HAP-1 (cell line): ENCODE data around the gene ADD2.

Experiments used
- DNase-seq, 2 experiments: peaks; one replicate each; pipeline ENCODE4 v3.0.0-alpha.2; 2016 to 2020; ENCODE audit warnings: low spot score in 2 of 2
- H3K27me3 ChIP-seq: fragments of 250-450 bp; sonication (Bioruptor Pico); 2 replicates; pipeline ENCODE4 v1.5.1; 2020; ENCODE audit warnings: low read depth, mild to moderate bottlenecking, moderate library complexity
- H3K36me3 ChIP-seq: fragments of 250-450 bp; sonication (Bioruptor Pico); replicated peaks from 2 replicates; pipeline ENCODE4 v1.5.1; 2020; ENCODE audit warnings: mild to moderate bottlenecking
- H3K4me1 ChIP-seq: fragments of 250-450 bp; sonication (Bioruptor Pico); 2 replicates; pipeline ENCODE4 v1.5.1; 2020; ENCODE audit warnings: mild to moderate bottlenecking
- H3K4me3 ChIP-seq: fragments of 250-450 bp; sonication (Bioruptor Pico); 2 replicates; pipeline ENCODE4 v1.5.1; 2020; ENCODE audit warnings: mild to moderate bottlenecking, moderate library complexity
- H3K9me3 ChIP-seq: fragments of 250-450 bp; sonication (Bioruptor Pico); 2 replicates; pipeline ENCODE4 v1.5.1; 2020; ENCODE audit warnings: mild to moderate bottlenecking, moderate library complexity
- in situ Hi-C: fragments of 300-500 bp; cut with MboI; formaldehyde crosslinking; loops from 3 replicates; pipeline ENCODE4 v1.14.3; 2020; ENCODE audit warnings: low sequenced_read_pairs, inconsistent platforms, mixed read lengths

ADD2 gene

GRCh38 chr2:70706026-70706795 is 61.8 kb downstream of the ADD2 start:
- in situ Hi-C loops: no loop called here
- no peak overlapping the region for H3K4me3 ChIP-seq
- no peak for DNase-seq
- H3K36me3 ChIP-seq: peaks cover 9% of the 10 kb centered on the region
- H3K4me1 ChIP-seq: peaks cover 12% of the 10 kb centered on the region
- H3K27me3 ChIP-seq: no peaks in the 10 kb centered on the region
- H3K9me3 ChIP-seq: no peaks in the 10 kb centered on the region

GRCh38 chr2:70705160-70705850 is 62.7 kb downstream of the ADD2 start:
- in situ Hi-C loops: no loop called here
- Histone ChIP-seq H3K36me3 (0 out of 2 replicates have a peak, but pooled peaks cover 3% of the 10 kb centered on the region), H3K4me1 (peaks cover 12% of the 10 kb centered on the region), H3K4me3 (no peak overlapping the region), H3K9me3 (no peaks in the 10 kb centered on the region), H3K27me3 (no peaks in the 10 kb centered on the region)
- DNase-seq: no peak

- H3K27me3 ChIP-seq: no peaks in the 10 kb centered on the region
- in situ Hi-C loops: no loop called here
- peaks cover 12% of the 10 kb centered on the region for H3K4me1 ChIP-seq
- 0 out of 2 replicates have a peak, but pooled peaks cover 3% of the 10 kb centered on the region for H3K36me3 ChIP-seq
- DNase-seq: no peak
- H3K9me3 ChIP-seq: no peaks in the 10 kb centered on the region
- no peak overlapping the region for H3K4me3 ChIP-seq
Observed at GRCh38 chr2:70703900-70704549, 64.0 kb downstream of the ADD2 start.

- Histone ChIP-seq H3K4me1 (peaks cover 12% of the 10 kb centered on the region), H3K4me3 (no peak overlapping the region), H3K27me3 (no peaks in the 10 kb centered on the region), H3K36me3 (0 out of 2 replicates have a peak, but pooled peaks cover 3% of the 10 kb centered on the region), H3K9me3 (no peaks in the 10 kb centered on the region)
- in situ Hi-C loops: no loop called here
- peak in 1 of 2 experiments; percentile 62 for DNase-seq
Observed at GRCh38 chr2:70702711-70703395, 65.1 kb downstream of the ADD2 start.

GRCh38 chr2:70698847-70699246 is 69.2 kb downstream of the ADD2 start:
- Histone ChIP-seq H3K4me3 (no peak overlapping the region), H3K27me3 (no peaks in the 10 kb centered on the region), H3K9me3 (no peaks in the 10 kb centered on the region), H3K36me3 (peaks cover 16% of the 10 kb centered on the region), H3K4me1 (peaks cover 12% of the 10 kb centered on the region)
- no peak for DNase-seq
- in situ Hi-C loops: no loop called here

- H3K36me3 ChIP-seq: peaks cover 17% of the 10 kb centered on the region
Observed at GRCh38 chr2:70697603-70698383, 70.2 kb downstream of the ADD2 start.

GRCh38 chr2:70696142-70696541 is 71.9 kb downstream of the ADD2 start:
- Histone ChIP-seq H3K4me3 (no peak overlapping the region), H3K36me3 (peaks cover 28% of the 10 kb centered on the region), H3K9me3 (no peaks in the 10 kb centered on the region), H3K4me1 (no peaks in the 10 kb centered on the region), H3K27me3 (no peaks in the 10 kb centered on the region)
- in situ Hi-C loops: no loop called here
- no peak for DNase-seq

More at GRCh38 chr2:70697603-70698383, 70.2 kb downstream of the ADD2 start:
- in situ Hi-C loops: no loop called here
- DNase-seq: no peak
- Histone ChIP-seq H3K27me3 (no peaks in the 10 kb centered on the region), H3K9me3 (no peaks in the 10 kb centered on the region), H3K4me3 (no peak overlapping the region), H3K4me1 (peaks cover 8% of the 10 kb centered on the region)

- Histone ChIP-seq H3K4me3 (no peak overlapping the region), H3K36me3 (peaks cover 49% of the 10 kb centered on the region), H3K27me3 (no peaks in the 10 kb centered on the region), H3K4me1 (peaks cover 2% of the 10 kb centered on the region), H3K9me3 (no peaks in the 10 kb centered on the region)
- in situ Hi-C loops: no loop called here
- no peak for DNase-seq
Observed at GRCh38 chr2:70692256-70692655, 75.7 kb downstream of the ADD2 start.

- H3K4me3 ChIP-seq: no peak overlapping the region
- H3K36me3 ChIP-seq: peaks cover 53% of the 10 kb centered on the region
- H3K4me1 ChIP-seq: peaks cover 5% of the 10 kb centered on the region
- in situ Hi-C loops: no loop called here
- H3K9me3 ChIP-seq: no peaks in the 10 kb centered on the region
- DNase-seq: no peak
- no peaks in the 10 kb centered on the region for H3K27me3 ChIP-seq
Observed at GRCh38 chr2:70691497-70692140, 76.4 kb downstream of the ADD2 start.

- no peaks in the 10 kb centered on the region for H3K27me3 ChIP-seq
- H3K4me3 ChIP-seq: no peak overlapping the region
- DNase-seq: no peak
- H3K4me1 ChIP-seq: peaks cover 5% of the 10 kb centered on the region
- in situ Hi-C loops: no loop called here
- H3K9me3 ChIP-seq: no peaks in the 10 kb centered on the region
- H3K36me3 ChIP-seq: peaks cover 57% of the 10 kb centered on the region
Observed at GRCh38 chr2:70690846-70691245, 77.2 kb downstream of the ADD2 start.

GRCh38 chr2:70688427-70688826 is 79.6 kb downstream of the ADD2 start:
- peaks cover 55% of the 10 kb centered on the region for H3K36me3 ChIP-seq
- no peak for DNase-seq
- in situ Hi-C loops: no loop called here
- no peaks in the 10 kb centered on the region for H3K27me3 ChIP-seq
- no peaks in the 10 kb centered on the region for H3K9me3 ChIP-seq
- no peak overlapping the region for H3K4me3 ChIP-seq
- peaks cover 5% of the 10 kb centered on the region for H3K4me1 ChIP-seq

GRCh38 chr2:70687461-70687795 is 80.6 kb downstream of the ADD2 start:
- peaks cover 50% of the 10 kb centered on the region for H3K36me3 ChIP-seq
- no peaks in the 10 kb centered on the region for H3K27me3 ChIP-seq
- no peak for DNase-seq
- peaks cover 10% of the 10 kb centered on the region for H3K4me1 ChIP-seq
- H3K9me3 ChIP-seq: no peaks in the 10 kb centered on the region
- H3K4me3 ChIP-seq: no peak overlapping the region
- in situ Hi-C loops: no loop called here
